Lower leg skin (tissue), 3 donors: ENCODE results near the gene RGS18.

ENCODE experiments used
- CTCF ChIP-seq, 3 donors: fragments of 450-650 bp; IDR thresholded peaks; one replicate each; pipeline ENCODE4 v1.5.1; 2016; ENCODE audit warnings: antibody characterized with exemption in 3 of 3, mild to moderate bottlenecking in 3 of 3, moderate library complexity in 2 of 3
- POLR2A ChIP-seq, 2 donors: fragments of 450-650 bp; IDR thresholded peaks; one replicate each; pipeline ENCODE4 v1.6.1; 2016 to 2017; ENCODE audit warnings: antibody characterized with exemption in 2 of 2, mild to moderate bottlenecking in 1 of 2, moderate library complexity in 1 of 2

GRCh38 chr1:192170196-192170984 is 12.1 kb downstream of the RGS18 start:
- no peak for TF ChIP-seq POLR2A (IDR thresholded peaks at IDR 0.05)
- TF ChIP-seq CTCF (IDR thresholded peaks at IDR 0.05): no peak
